HEK293 (cell line): Measurements from ENCODE around the gene COL5A1.

Experiments
- CTCF ChIA-PET: fragments of 350-600 bp; formaldehyde crosslinking; extraction: SDS; loops from one replicate; lab custom pipeline; 2021; ENCODE audit warnings: antibody characterized with exemption; lab: Yijun Ruan, JAX
- POLR2A ChIA-PET: fragments of 300-600 bp; formaldehyde crosslinking; extraction: SDS; loops from one replicate; lab custom pipeline; 2020; ENCODE audit warnings: antibody characterized with exemption, inconsistent platforms; lab: Yijun Ruan, JAX
- H3K27ac ChIP-seq: fragments of 200-500 bp; sonication (Bioruptor generic); 2 replicates; pipeline ENCODE4 v1.5.1; 2014; ENCODE audit warnings: low read depth, low read length, control low read depth, inconsistent platforms; ENCODE audit errors: extremely low read depth
- H3K36me3 ChIP-seq, 2 experiments: fragments of 200-500 bp in 1 of 2; sonication (Bioruptor generic) in 1 of 2; 1 replicate in 1 of 2; 2 replicates in 1 of 2; pipeline ENCODE4 v1.5.1; 2014 to 2017; ENCODE audit warnings: inconsistent platforms in 2 of 2, low read length in 2 of 2; ENCODE audit not compliant: control insufficient read depth in 2 of 2, insufficient read depth in 1 of 2
- H3K4me1 ChIP-seq: fragments of 200-500 bp; sonication (Bioruptor generic); 2 replicates; pipeline ENCODE4 v1.5.1; 2014; ENCODE audit warnings: mild to moderate bottlenecking, low read length, inconsistent platforms; ENCODE audit not compliant: control insufficient read depth, insufficient read depth
- H3K4me3 ChIP-seq: 2 replicates; pipeline ENCODE4 v1.5.1; 2011; ENCODE audit warnings: low read depth, mild to moderate bottlenecking, control low read depth, low read length, moderate library complexity
- H3K9me3 ChIP-seq: fragments of 200-500 bp; sonication (Bioruptor generic); 2 replicates; pipeline ENCODE4 v1.5.1; 2014; ENCODE audit warnings: low read depth, low read length, inconsistent platforms; ENCODE audit not compliant: control insufficient read depth, insufficient read depth
- CTCF ChIP-seq: fragments of 450-650 bp; formaldehyde crosslinking; IDR thresholded peaks from 2 replicates; pipeline ENCODE4 v1.5.1; 2016; ENCODE audit warnings: missing biosample characterization, missing genetic modification characterization
- EGR2 ChIP-seq: fragments of 450-650 bp; formaldehyde crosslinking; IDR thresholded peaks from 2 replicates; pipeline ENCODE4 v1.5.1; 2016; ENCODE audit warnings: low read depth, missing biosample characterization, missing genetic modification characterization
- HOXD13 ChIP-seq: sonication (generic); formaldehyde crosslinking; IDR thresholded peaks from 2 replicates; pipeline ENCODE4 v1.8.0; 2022; ENCODE audit warnings: missing genetic modification reagents, borderline replicate concordance
- KLF16 ChIP-seq: fragments of 450-650 bp; formaldehyde crosslinking; IDR thresholded peaks from 2 replicates; pipeline ENCODE4 v1.5.1; 2017; ENCODE audit warnings: missing biosample characterization, missing genetic modification characterization
- KLF7 ChIP-seq: fragments of 450-650 bp; formaldehyde crosslinking; IDR thresholded peaks from 2 replicates; pipeline ENCODE4 v1.5.1; 2016; ENCODE audit warnings: missing biosample characterization, missing genetic modification characterization, borderline replicate concordance
- SP3 ChIP-seq: fragments of 450-650 bp; formaldehyde crosslinking; IDR thresholded peaks from 2 replicates; pipeline ENCODE4 v1.5.1; 2016; ENCODE audit warnings: missing biosample characterization, missing genetic modification characterization
- TRIM28 ChIP-seq: IDR thresholded peaks from 2 replicates; pipeline ENCODE4 v1.6.1; 2011; ENCODE audit warnings: low read length, control low read depth, borderline replicate concordance
- YY1 ChIP-seq: fragments of 450-650 bp; formaldehyde crosslinking; IDR thresholded peaks from 2 replicates; pipeline ENCODE4 v1.5.1; 2018; ENCODE audit warnings: missing biosample characterization, missing genetic modification characterization
- ZBTB17 ChIP-seq: fragments of 450-650 bp; formaldehyde crosslinking; IDR thresholded peaks from 2 replicates; pipeline ENCODE4 v1.5.1; 2016; ENCODE audit warnings: missing biosample characterization, missing genetic modification characterization
- ZBTB8A ChIP-seq: fragments of 450-650 bp; formaldehyde crosslinking; IDR thresholded peaks from 2 replicates; pipeline ENCODE4 v1.5.1; 2016; ENCODE audit warnings: missing biosample characterization, missing genetic modification characterization
- ZFHX2 ChIP-seq: fragments of 450-650 bp; formaldehyde crosslinking; conservative IDR thresholded peaks from 2 replicates; pipeline ENCODE4 v1.5.1; 2016; ENCODE audit warnings: missing biosample characterization, missing genetic modification characterization
- ZNF214 ChIP-seq: fragments of 450-650 bp; formaldehyde crosslinking; IDR thresholded peaks from 2 replicates; pipeline ENCODE4 v1.5.1; 2017; ENCODE audit warnings: missing biosample characterization, mild to moderate bottlenecking, missing genetic modification characterization, borderline replicate concordance
- ZNF292 ChIP-seq: fragments of 450-650 bp; formaldehyde crosslinking; IDR thresholded peaks from 2 replicates; pipeline ENCODE4 v1.5.1; 2016; ENCODE audit warnings: low read depth, missing biosample characterization, missing genetic modification characterization, borderline replicate concordance
- ZNF324 ChIP-seq: fragments of 450-650 bp; formaldehyde crosslinking; IDR thresholded peaks from 2 replicates; pipeline ENCODE4 v1.5.1; 2016; ENCODE audit warnings: missing biosample characterization, missing genetic modification characterization
- ZNF366 ChIP-seq: fragments of 450-650 bp; formaldehyde crosslinking; conservative IDR thresholded peaks from 2 replicates; pipeline ENCODE4 v1.5.1; 2016; ENCODE audit warnings: missing biosample characterization, missing genetic modification characterization
- ZNF529 ChIP-seq: fragments of 450-650 bp; formaldehyde crosslinking; IDR thresholded peaks from 2 replicates; pipeline ENCODE4 v1.5.1; 2017; ENCODE audit warnings: missing genetic modification characterization, missing biosample characterization; ENCODE audit not compliant: insufficient replicate concordance
- ZNF558 ChIP-seq: fragments of 450-650 bp; formaldehyde crosslinking; IDR thresholded peaks from 2 replicates; pipeline ENCODE4 v1.5.1; 2016; ENCODE audit warnings: missing biosample characterization, missing genetic modification characterization
- ZNF571 ChIP-seq: fragments of 450-650 bp; formaldehyde crosslinking; IDR thresholded peaks from 2 replicates; pipeline ENCODE4 v1.5.0; 2017; ENCODE audit warnings: missing biosample characterization, missing genetic modification characterization
- ZSCAN4 ChIP-seq: fragments of 450-650 bp; formaldehyde crosslinking; IDR thresholded peaks from 2 replicates; pipeline ENCODE4 v1.5.1; 2017; ENCODE audit warnings: missing biosample characterization, missing genetic modification characterization

The COL5A1 gene

GRCh38 chr9:134844821-134845220 lies 203.2 kb downstream of the COL5A1 start:
- H3K9me3 ChIP-seq = no peaks in the 10 kb centered on the region
- H3K4me3 ChIP-seq = no peak overlapping the region
- no peak for TF ChIP-seq ZNF214 (tag by site-specific recombination)
- no peak for TF ChIP-seq YY1
- no peak for TF ChIP-seq CTCF (tag by site-specific recombination)
- TF ChIP-seq ZNF324 = no peak
- no peak for TF ChIP-seq ZFHX2 (tag by site-specific recombination)
- TF ChIP-seq ZSCAN4 (tag by site-specific recombination) = no peak
- TF ChIP-seq ZNF558 (tag by site-specific recombination) = no peak
- TF ChIP-seq HOXD13 (CRISPR knock-in tag) = no peak
- no peak for TF ChIP-seq KLF16 (tag by site-specific recombination)
- no peak for TF ChIP-seq ZNF292
- ChIA-PET POLR2A (no interaction called here), CTCF (no interaction called here)
- no peaks in the 10 kb centered on the region for H3K4me1 ChIP-seq
- H3K36me3 ChIP-seq = no peaks in the 10 kb centered on the region
- H3K27ac ChIP-seq = no peak overlapping the region

- H3K36me3 ChIP-seq = no peaks in the 10 kb centered on the region
- ChIA-PET CTCF (no interaction called here), POLR2A (no interaction called here)
- no peak overlapping the region for H3K27ac ChIP-seq
- peak; percentile 34; the same call in 1 of the 2 replicates for TF ChIP-seq EGR2
- no peak for TF ChIP-seq TRIM28
- TF ChIP-seq ZBTB8A (tag by site-specific recombination) = no peak
- no peaks in the 10 kb centered on the region for H3K9me3 ChIP-seq
- no peak overlapping the region for H3K4me3 ChIP-seq
- H3K4me1 ChIP-seq = no peaks in the 10 kb centered on the region
These were observed 204.6 kb downstream of the COL5A1 start for GRCh38 chr9:134846187-134846586.

- CTCF ChIA-PET = interaction anchor here (0.7 kb wide), 1 partner anchor 676 kb away, joined by 5 read pairs; no protein-coding TSS in a partner anchor
- no peak overlapping the region for H3K4me3 ChIP-seq
- H3K27ac ChIP-seq = no peak overlapping the region
- TF ChIP-seq ZNF366 (tag by site-specific recombination) = peak; percentile 98
- no peak for TF ChIP-seq SP3 (tag by site-specific recombination)
- TF ChIP-seq ZBTB17 (tag by site-specific recombination) = peak; percentile 92
- no peak for TF ChIP-seq ZNF529 (tag by site-specific recombination)
- TF ChIP-seq KLF7 (tag by site-specific recombination) = no peak
- TF ChIP-seq, all 188 proteins: peak for 2
- no peaks in the 10 kb centered on the region for H3K36me3 ChIP-seq
- no peaks in the 10 kb centered on the region for H3K4me1 ChIP-seq
- POLR2A ChIA-PET = no interaction called here
- H3K9me3 ChIP-seq = no peaks in the 10 kb centered on the region
These were observed 205.1 kb downstream of the COL5A1 start for GRCh38 chr9:134846699-134847098.

- CTCF ChIA-PET = interaction anchor here (0.7 kb wide), 1 partner anchor 677 kb away, joined by 5 read pairs; no protein-coding TSS in a partner anchor
- TF ChIP-seq ZNF571 (tag by site-specific recombination) (0 out of 2 replicates have a peak, but pooled peaks have one; percentile 26), ZBTB17 (tag by site-specific recombination) (no peak)
- TF ChIP-seq, all 188 proteins: peak for 1
- H3K4me3 ChIP-seq = no peak overlapping the region
- no peaks in the 10 kb centered on the region for H3K4me1 ChIP-seq
- H3K36me3 ChIP-seq = no peaks in the 10 kb centered on the region
- H3K9me3 ChIP-seq = no peaks in the 10 kb centered on the region
- H3K27ac ChIP-seq = no peak overlapping the region
- POLR2A ChIA-PET = no interaction called here
These were observed 205.5 kb downstream of the COL5A1 start for GRCh38 chr9:134847138-134847537.
